Measurements from ENCODE around the gene DIS3L2.

DIS3L2 gene

GRCh38 chr2:231926180-231926741 lies 35.3 kb upstream of the DIS3L2 start, which contains the start of gene NPPC:
TSS of gene NPPC (minus strand) at chr2:231926396. CDS start at chr2:231926249, 147 bp downstream.
- TF ChIP-seq CTCF (IDR thresholded peaks at IDR 0.05; ENCODE audit: low read depth, low read length), result no peak
- peak within 1 kb of the TSS; percentile 37 for H3K4me3 ChIP-seq (ENCODE audit: low read depth, low read length)

DNA sequence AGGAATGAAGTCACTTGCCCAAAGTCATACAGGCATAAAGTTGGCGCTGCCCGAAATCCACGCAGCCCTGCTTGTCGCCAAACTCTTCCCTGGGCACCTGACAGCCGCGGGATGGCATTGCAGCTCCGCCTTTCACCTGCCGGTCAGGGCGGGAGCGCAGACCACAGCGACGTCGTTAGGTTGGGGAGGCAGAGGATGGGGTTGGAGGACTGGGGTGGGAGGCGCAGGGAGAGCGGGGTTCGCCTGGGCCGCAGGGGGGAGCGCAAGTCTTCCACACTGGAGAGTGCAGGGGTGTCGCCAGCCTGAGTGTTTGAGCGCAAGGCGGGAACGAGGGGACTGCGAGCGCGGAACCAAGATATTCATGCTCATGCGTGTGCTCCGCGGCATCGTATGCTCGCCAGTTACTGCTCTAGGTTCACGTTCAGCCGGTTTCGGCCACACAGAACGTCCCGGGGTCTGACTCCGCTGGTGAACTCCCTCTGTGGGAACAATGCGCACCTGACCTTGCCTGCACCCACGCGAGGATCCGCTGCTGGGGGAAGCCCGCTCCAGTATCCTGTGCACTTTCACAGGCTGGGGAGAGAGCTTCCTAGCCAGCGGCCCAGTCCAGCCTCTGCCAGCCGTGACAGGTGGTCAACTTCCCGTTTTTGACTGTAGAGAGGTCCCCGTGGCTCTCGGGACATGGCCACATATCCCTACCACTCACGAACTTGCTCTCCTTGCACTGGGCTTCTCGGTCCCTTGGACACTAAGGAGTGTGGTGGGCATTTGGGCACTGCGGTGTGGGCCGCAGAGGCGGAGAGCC lies 34.5 kb upstream of the DIS3L2 start:
- H3K4me3 ChIP-seq (ENCODE audit: low read depth, low read length), result peak overlapping the region; percentile 37
- TF ChIP-seq CTCF (IDR thresholded peaks at IDR 0.05; ENCODE audit: low read depth, low read length), result no peak

GRCh38 chr2:231927566-231927890 lies 34.0 kb upstream of the DIS3L2 start:
- no peak overlapping the region for H3K4me3 ChIP-seq (ENCODE audit: low read depth, low read length)
- no peak for TF ChIP-seq CTCF (IDR thresholded peaks at IDR 0.05; ENCODE audit: low read depth, low read length)

DNA sequence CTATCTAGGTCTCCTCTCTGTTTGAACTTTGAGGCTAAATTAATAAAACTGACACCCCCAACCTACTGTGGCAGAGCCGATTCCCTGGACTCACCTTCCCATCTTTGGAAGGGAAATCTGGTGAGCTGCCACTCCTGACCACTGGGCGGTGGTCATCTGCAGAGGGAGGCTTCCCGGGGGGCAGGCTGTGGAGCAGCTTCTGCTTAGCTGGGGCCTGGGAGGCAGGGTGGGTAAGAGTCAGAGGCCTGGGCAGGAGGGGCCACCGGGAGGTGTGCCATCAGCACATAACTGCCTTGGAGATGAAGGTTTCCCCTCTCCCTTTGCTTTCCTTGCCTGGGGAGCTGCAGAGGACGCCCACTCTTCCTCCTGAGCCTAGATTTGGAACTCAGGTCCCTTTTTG lies 33.0 kb upstream of the DIS3L2 start:
- TF ChIP-seq CTCF (IDR thresholded peaks at IDR 0.05; ENCODE audit: low read depth, low read length), result no peak

DNA sequence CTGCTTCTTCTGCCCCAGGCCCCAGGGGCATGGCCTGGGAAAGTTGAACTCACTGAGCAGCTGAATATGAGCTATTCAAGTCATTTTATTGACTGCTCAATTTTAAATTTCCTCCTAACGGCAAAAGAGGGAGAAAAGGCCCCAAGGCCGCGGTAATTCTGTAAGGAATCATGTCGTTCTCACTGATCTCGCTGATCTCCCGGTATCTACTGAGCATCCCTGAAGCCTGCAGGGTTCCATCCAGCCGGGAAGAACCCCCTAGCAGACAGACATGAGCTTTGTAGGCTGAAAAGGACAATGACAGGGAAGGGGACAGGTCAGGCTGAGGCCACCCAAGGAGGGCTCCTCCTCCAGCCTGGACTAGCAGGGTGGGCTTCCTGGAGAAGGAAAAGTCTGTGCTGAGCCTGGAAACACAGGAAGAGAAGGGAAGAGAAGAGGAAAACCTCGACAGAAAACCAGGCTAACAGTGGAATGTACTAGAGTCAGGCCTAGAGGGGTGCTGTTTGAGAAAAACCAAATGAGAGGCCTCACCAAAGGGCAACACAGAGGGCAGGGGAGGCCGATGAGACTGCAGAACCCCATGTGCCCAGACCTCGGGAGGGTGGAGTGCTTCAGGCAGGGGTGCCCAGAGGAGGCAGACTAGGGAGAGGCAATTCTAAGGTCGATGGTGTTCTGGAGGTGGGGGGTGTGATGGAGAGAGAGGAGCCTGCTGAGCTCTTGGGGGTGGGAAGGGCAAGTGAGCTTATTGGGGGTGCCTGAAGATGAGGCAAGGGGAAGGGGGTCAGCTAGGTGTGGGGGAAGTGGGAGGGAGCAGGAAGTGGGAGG lies 32.4 kb upstream of the DIS3L2 start:
- no peak overlapping the region for H3K4me3 ChIP-seq (ENCODE audit: low read depth, low read length)
- TF ChIP-seq CTCF (IDR thresholded peaks at IDR 0.05; ENCODE audit: low read depth, low read length), result no peak

More for the DNA sequence above, 33.0 kb upstream of the DIS3L2 start:
- no peak overlapping the region for H3K4me3 ChIP-seq (ENCODE audit: low read depth, low read length)

DNA sequence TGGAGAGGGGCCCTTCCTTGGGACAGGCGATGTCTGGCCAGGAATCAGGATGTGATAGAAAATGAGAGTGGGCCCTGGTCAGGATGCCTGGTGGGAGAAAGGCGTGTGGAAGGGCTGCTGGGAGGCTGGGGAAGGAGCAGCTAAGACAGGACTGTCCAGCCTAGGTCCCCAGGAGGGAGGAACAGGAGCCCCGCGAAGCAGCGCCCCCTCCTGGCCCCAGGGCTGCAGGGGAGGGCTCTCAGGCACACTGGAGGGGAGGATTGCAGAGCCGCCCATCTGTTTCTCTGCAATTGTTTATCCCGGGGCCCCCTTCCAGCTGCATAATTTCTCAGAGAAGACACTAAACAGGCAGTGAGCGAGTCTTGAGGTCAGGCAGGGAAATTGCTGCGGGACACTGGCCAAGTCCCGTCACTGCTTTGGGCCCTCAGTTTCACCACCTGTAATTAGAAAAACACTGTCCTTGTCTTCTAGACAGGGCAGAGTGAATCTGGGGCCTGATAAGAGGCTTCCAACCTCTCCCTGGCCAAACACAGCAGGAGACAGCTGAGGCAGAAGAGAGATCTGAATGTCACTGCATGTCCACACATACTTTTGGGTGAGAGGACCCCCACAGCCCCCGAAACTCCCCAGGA lies 31.4 kb upstream of the DIS3L2 start:
- no peak overlapping the region for H3K4me3 ChIP-seq (ENCODE audit: low read depth, low read length)
- peak; percentile 41 for TF ChIP-seq CTCF (IDR thresholded peaks at IDR 0.05; ENCODE audit: low read depth, low read length)

Data from WI38 (cell line).